Smooth muscle cell (in vitro differentiated cells): ENCODE data around the gene DLGAP1. TPM values are rescaled to one million over a fixed set of nuclear protein-coding genes. Genes with fewer than 3 reads are reported as not detected.

ENCODE experiments used
- DNase-seq: peaks from one replicate; lab custom pipeline; 2025; ENCODE audit not compliant: unreplicated experiment; lab: John Stamatoyannopoulos, UW
- H2AFZ ChIP-seq: fragments of 200-600 bp; sonication (generic); 2 replicates; pipeline ENCODE4 v1.6.0; 2016; ENCODE audit warnings: antibody characterized with exemption, low read depth, mild to moderate bottlenecking
- H3F3A ChIP-seq: fragments of 200-600 bp; sonication (generic); 2 replicates; pipeline ENCODE4 v1.6.0; 2017; ENCODE audit warnings: antibody characterized with exemption, low read depth
- H3K27ac ChIP-seq: fragments of 200-600 bp; sonication (generic); 2 replicates; pipeline ENCODE4 v1.5.1; 2016; ENCODE audit warnings: low read depth, mild to moderate bottlenecking
- H3K27me3 ChIP-seq: fragments of 200-600 bp; sonication (generic); 2 replicates; pipeline ENCODE4 v1.6.1; 2016; ENCODE audit warnings: low read depth, mild to moderate bottlenecking
- H3K36me3 ChIP-seq: fragments of 200-600 bp; sonication (generic); 2 replicates; pipeline ENCODE4 v1.5.1; 2016; ENCODE audit warnings: low read depth
- H3K4me1 ChIP-seq: fragments of 200-600 bp; sonication (generic); 2 replicates; pipeline ENCODE4 v1.5.1; 2016; ENCODE audit warnings: low read depth
- H3K4me2 ChIP-seq: fragments of 200-600 bp; sonication (generic); 2 replicates; pipeline ENCODE4 v1.6.0; 2016; ENCODE audit warnings: mild to moderate bottlenecking
- H3K4me3 ChIP-seq: fragments of 200-600 bp; sonication (generic); 2 replicates; pipeline ENCODE4 v1.5.1; 2016; ENCODE audit warnings: mild to moderate bottlenecking
- H3K79me2 ChIP-seq: fragments of 200-600 bp; sonication (generic); 2 replicates; pipeline ENCODE4 v1.6.0; 2016; ENCODE audit warnings: low read depth, mild to moderate bottlenecking
- H3K9ac ChIP-seq: fragments of 200-600 bp; sonication (generic); 2 replicates; pipeline ENCODE4 v1.6.0; 2016; ENCODE audit warnings: low read depth
- H3K9me3 ChIP-seq: fragments of 200-600 bp; sonication (generic); replicated peaks from 2 replicates; pipeline ENCODE4 v1.5.1; 2016; ENCODE audit warnings: low read depth
- H4K20me1 ChIP-seq: fragments of 200-600 bp; sonication (generic); 2 replicates; pipeline ENCODE4 v1.6.0; 2016; ENCODE audit warnings: low read depth
- WGBS: methylation state at CpG from one replicate; pipeline ENCODE4 v1.1.7; 2016; ENCODE audit warnings: low lambda C conversion rate; 5-methylcytosine and 5-hydroxymethylcytosine counted together
- polyA plus RNA-seq: library from polyadenylated mRNA; unstranded; fragments of >200 nt; fragmentation: Nextera tagmentation; extraction: Ambion mirVana; gene quantifications from 2 replicates; pipeline ENCODE4 v1.2.1, GENCODE V29; 2016
- total RNA-seq: library from RNA; depleted of rRNA; stranded (reverse); fragments of >200 nt; gene quantifications from 2 replicates; pipeline ENCODE4 v1.2.3, GENCODE V29; 2014
- TF ChIP-seq, protein P1 (sequence below): fragments of 200-600 bp; sonication (generic); IDR thresholded peaks from 2 replicates; pipeline ENCODE4 v1.5.1; 2017; ENCODE audit warnings: borderline replicate concordance, mild to moderate bottlenecking, antibody characterized with exemption; ENCODE audit not compliant: insufficient read depth, poor library complexity, severe bottlenecking

DLGAP1 gene
- total and polyA plus RNA-seq, 2 experiments from 2014 or later, result 2.6 to 11.3 TPM

DNA sequence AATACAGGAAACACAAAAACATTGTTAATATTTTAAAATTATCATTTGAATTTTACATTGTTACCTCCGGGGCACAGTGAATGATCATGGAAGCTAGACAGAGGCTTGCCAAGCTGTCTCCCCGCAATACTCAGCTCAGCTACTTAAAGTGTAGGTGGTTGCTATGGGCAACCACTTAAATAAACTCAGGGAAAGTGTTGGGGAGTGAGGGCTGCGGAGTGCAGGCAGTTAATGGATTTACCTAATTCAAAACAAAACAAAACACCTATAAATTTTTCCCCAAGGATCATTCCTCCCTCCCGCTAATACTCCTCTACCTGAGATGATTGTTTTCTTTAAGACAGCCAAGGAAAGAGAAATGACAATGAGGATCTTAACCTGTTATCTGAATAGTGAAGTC is 655.6 kb downstream of the DLGAP1 start:
- Histone ChIP-seq H3K4me3 (no peak overlapping the region), H3K9me3 (no peaks in the 10 kb centered on the region), H3K4me2 (no peak overlapping the region), H4K20me1 (no peaks in the 10 kb centered on the region), H3K4me1 (no peaks in the 10 kb centered on the region), H3K27ac (no peak overlapping the region), H3K27me3 (no peaks in the 10 kb centered on the region), H3F3A (no peaks in the 10 kb centered on the region), H3K9ac (peak overlapping the region; percentile 0), H2AFZ (no peak overlapping the region), H3K79me2 (no peaks in the 10 kb centered on the region), H3K36me3 (no peaks in the 10 kb centered on the region)
- WGBS, result 59% methylated on average over 4 of the region's 4 CpGs
- TF ChIP-seq, protein P1, sequence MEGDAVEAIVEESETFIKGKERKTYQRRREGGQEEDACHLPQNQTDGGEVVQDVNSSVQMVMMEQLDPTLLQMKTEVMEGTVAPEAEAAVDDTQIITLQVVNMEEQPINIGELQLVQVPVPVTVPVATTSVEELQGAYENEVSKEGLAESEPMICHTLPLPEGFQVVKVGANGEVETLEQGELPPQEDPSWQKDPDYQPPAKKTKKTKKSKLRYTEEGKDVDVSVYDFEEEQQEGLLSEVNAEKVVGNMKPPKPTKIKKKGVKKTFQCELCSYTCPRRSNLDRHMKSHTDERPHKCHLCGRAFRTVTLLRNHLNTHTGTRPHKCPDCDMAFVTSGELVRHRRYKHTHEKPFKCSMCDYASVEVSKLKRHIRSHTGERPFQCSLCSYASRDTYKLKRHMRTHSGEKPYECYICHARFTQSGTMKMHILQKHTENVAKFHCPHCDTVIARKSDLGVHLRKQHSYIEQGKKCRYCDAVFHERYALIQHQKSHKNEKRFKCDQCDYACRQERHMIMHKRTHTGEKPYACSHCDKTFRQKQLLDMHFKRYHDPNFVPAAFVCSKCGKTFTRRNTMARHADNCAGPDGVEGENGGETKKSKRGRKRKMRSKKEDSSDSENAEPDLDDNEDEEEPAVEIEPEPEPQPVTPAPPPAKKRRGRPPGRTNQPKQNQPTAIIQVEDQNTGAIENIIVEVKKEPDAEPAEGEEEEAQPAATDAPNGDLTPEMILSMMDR, result no peak
- DNase-seq, result no peak

DNA sequence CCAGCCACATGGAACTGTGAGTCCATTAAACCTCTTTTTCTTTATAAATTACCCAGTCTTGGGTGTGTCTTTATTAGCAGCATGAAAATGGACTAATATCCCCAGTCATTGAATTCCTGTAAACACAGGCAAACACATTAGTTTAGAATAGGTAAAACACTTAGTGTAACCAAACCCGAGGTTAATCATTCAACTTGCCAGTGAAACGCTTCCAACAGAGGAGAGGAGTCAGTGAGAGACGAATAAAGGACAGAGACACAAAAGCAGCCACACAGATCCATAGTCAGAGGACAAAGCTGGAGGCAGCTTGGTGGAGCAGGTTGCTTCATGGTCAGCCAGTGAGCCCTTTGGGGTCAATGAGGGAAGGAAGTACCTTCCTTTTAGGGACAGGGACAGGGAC is 657.1 kb downstream of the DLGAP1 start:
- TF ChIP-seq, protein P1, result no peak

DNA sequence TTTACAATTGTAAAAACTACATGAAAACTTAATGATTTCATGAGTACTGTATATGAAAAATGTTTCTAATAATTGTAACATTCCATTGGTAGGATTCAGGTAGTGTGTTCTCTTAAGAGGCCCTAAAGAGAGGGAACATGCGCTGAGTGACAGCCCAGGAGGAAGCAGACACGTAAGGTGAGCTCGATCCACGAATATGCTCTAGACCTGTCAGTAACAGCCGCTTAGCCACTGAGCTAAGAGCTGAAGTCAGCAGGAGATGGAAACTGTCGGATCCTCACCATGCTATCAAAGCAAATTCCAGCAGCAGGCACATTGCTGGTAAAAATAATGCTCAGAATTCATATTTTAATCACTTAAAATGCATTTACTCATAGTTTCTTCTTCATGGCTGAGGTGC is 658.7 kb downstream of the DLGAP1 start:
- H3K9ac ChIP-seq, result no peak overlapping the region
- no peaks in the 10 kb centered on the region for H3K4me1 ChIP-seq
- no peaks in the 10 kb centered on the region for H3K36me3 ChIP-seq
- no peaks in the 10 kb centered on the region for H3K9me3 ChIP-seq
- DNase-seq, result no peak
- no peaks in the 10 kb centered on the region for H3K27me3 ChIP-seq
- 95% methylated on average over 6 of the region's 6 CpGs for WGBS
- no peak overlapping the region for H3K27ac ChIP-seq
- H2AFZ ChIP-seq, result no peak overlapping the region
- H3K4me3 ChIP-seq, result no peak overlapping the region
- no peaks in the 10 kb centered on the region for H4K20me1 ChIP-seq
- no peak overlapping the region for H3K4me2 ChIP-seq
- TF ChIP-seq, protein P1, result no peak
- H3K79me2 ChIP-seq, result no peaks in the 10 kb centered on the region
- H3F3A ChIP-seq, result no peaks in the 10 kb centered on the region

More for the DNA sequence above, 657.1 kb downstream of the DLGAP1 start:
- Histone ChIP-seq H2AFZ (no peak overlapping the region), H4K20me1 (no peaks in the 10 kb centered on the region), H3K4me1 (no peaks in the 10 kb centered on the region), H3K79me2 (no peaks in the 10 kb centered on the region), H3K4me2 (no peak overlapping the region), H3K36me3 (no peaks in the 10 kb centered on the region), H3K9ac (no peak overlapping the region), H3K4me3 (no peak overlapping the region), H3K27me3 (no peaks in the 10 kb centered on the region), H3K9me3 (no peaks in the 10 kb centered on the region), H3F3A (no peaks in the 10 kb centered on the region), H3K27ac (no peak overlapping the region)
- no peak for DNase-seq
- WGBS, result 96% methylated on average over 3 of the region's 3 CpGs

DNA sequence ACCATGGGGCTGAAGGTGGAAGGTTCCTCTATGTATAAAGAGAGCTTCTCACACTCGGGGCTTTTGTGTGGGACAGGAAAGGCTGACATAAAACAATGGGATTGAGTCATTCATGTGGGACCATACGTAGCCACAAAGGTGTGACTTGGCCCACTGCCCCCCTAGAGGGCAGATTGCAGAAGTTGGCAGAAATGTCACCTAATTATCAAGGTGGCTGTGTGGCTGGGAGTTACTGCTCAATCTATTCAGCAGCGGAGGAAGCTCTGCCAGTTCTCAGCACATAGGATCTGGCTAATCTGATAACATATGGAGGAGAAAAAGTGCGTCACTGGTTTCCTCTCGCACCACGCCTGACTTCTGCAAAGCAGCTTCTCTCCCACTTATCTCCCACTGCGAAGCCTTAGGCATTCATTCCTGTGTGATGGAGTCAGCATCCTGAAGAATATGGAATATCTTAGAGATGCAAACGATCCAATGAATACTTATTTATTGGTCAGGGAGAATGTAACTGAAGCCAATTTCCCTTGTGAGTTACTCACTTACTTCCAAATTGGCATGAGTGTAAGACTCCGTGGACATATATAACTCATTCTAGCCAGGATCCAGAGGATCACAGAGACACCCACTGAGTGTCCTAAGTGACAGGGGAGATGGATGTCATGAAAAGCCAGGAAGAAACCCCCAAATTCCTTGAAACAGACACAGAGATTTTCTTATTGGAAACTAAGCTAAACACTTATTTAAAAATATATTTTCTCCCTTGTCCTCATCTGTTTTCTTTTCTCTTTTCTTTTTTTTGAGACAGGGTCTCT is 660.4 kb downstream of the DLGAP1 start:
- no peaks in the 10 kb centered on the region for H3K9me3 ChIP-seq
- H4K20me1 ChIP-seq, result no peaks in the 10 kb centered on the region
- no peak for DNase-seq
- H3K79me2 ChIP-seq, result no peaks in the 10 kb centered on the region
- TF ChIP-seq, protein P1, result no peak
- H3K4me3 ChIP-seq, result no peak overlapping the region
- H3F3A ChIP-seq, result no peaks in the 10 kb centered on the region
- peak overlapping the region; percentile 71 for H3K4me2 ChIP-seq
- no peaks in the 10 kb centered on the region for H3K4me1 ChIP-seq
- WGBS, result 12% methylated on average over 9 of the region's 9 CpGs
- peak overlapping the region; percentile 44 for H3K9ac ChIP-seq
- H3K27me3 ChIP-seq, result no peaks in the 10 kb centered on the region
- no peak overlapping the region for H2AFZ ChIP-seq
- H3K27ac ChIP-seq, result peak overlapping the region; percentile 65
- H3K36me3 ChIP-seq, result no peaks in the 10 kb centered on the region
